Adrenal gland (tissue), 5 donors: Measurements from ENCODE around the gene MAPK4.

Source experiments
- CTCF ChIP-seq, 6 experiments: fragments of 450-650 bp in 4 of 6; fragments of 200-600 bp in 2 of 6; sonication (generic) in 1 of 6; IDR thresholded peaks; 1 replicate in 5 of 6; 2 replicates in 1 of 6; pipeline versions ENCODE4 v1.5.1 to v1.8.0; 2016 to 2021; ENCODE audit warnings: antibody characterized with exemption in 6 of 6, mild to moderate bottlenecking in 2 of 6, moderate library complexity in 1 of 6
- POLR2A ChIP-seq, 2 donors: fragments of 450-650 bp; IDR thresholded peaks; one replicate each; pipeline ENCODE4 v1.6.1; 2017; ENCODE audit warnings: antibody characterized with exemption in 2 of 2, mild to moderate bottlenecking in 2 of 2, moderate library complexity in 1 of 2
- donor health status: DM: no; HTN: no; CAD: no.

- no peak for TF ChIP-seq CTCF (IDR thresholded peaks at IDR 0.05)
- no peak for TF ChIP-seq POLR2A (IDR thresholded peaks at IDR 0.05)
These were observed 13.8 kb downstream of the MAPK4 start for GRCh38 chr18:50573679-50574078.
